Lower lobe of right lung (tissue), 2 donors: ENCODE measurements around the gene VPS35. TPM values are rescaled to one million over a fixed set of nuclear protein-coding genes. Genes with fewer than 3 reads are reported as not detected.

ENCODE experiments used
- ATAC-seq, 2 donors: fragments of 200-7000 bp; cut with Tn5 transposase; one replicate each; pipeline ENCODE4 v1.9.1; 2020 to 2022; ENCODE audit warnings: mild to moderate bottlenecking in 2 of 2, moderate library complexity in 2 of 2
- DNase-seq: peaks from one replicate; pipeline ENCODE4 v3.0.0-alpha.2; 2020
- H3K27ac ChIP-seq: fragments of 200-600 bp; one replicate; pipeline ENCODE4 v1.8.0; 2022
- H3K27me3 ChIP-seq: fragments of 200-600 bp; one replicate; pipeline ENCODE4 v1.8.0; 2022; ENCODE audit warnings: low read depth
- H3K36me3 ChIP-seq: fragments of 200-600 bp; one replicate; pipeline ENCODE4 v1.8.0; 2022; ENCODE audit warnings: mild to moderate bottlenecking
- H3K4me1 ChIP-seq: fragments of 200-600 bp; one replicate; pipeline ENCODE4 v1.8.0; 2022
- H3K4me3 ChIP-seq: fragments of 200-600 bp; one replicate; pipeline ENCODE4 v1.8.0; 2022; ENCODE audit warnings: mild to moderate bottlenecking
- H3K9me3 ChIP-seq: fragments of 200-600 bp; one replicate; pipeline ENCODE4 v1.8.0; 2022
- intact Hi-C: fragments of 100-400 bp; cut with DNase I; formaldehyde crosslinking; loops from one replicate; pipeline ENCODE4 v1.11.0; 2022
- total RNA-seq: library from RNA; stranded (reverse); fragmentation: NEBNext Ultra II Directional; extraction: Animal tissue kit (Norgen Biotek cat#: 25700); gene quantifications from one replicate; pipeline ENCODE4 v1.2.1, GENCODE V29; 2021
- TF ChIP-seq, protein P1 (sequence below): fragments of 200-600 bp; IDR thresholded peaks from one replicate; pipeline ENCODE4 v1.8.0; 2022; ENCODE audit warnings: antibody characterized with exemption, mild to moderate bottlenecking
- donor health status: DM: no; HTN: yes; CAD: no; lungs with severe emphysema.

VPS35 gene
- total RNA-seq, 1 donor from 2014 or later = 98.9 TPM

DNA sequence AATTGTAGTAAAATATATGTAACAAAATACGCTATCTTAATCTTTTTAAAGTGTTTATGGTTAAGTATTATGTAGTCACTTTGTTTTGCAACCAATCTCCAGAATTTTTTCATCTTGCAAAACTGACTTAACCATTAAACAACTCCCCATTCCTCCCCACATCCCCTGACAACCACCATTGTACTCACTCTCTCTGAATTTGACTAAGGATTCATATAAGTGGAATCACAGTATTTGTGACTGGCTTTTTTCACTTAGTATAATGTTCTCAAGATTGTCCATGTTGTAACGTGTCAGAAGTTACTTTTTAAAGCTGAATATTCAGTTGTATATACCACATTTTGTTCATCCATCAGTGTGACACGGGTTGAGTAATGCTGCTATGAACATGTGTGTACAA lies 11.1 kb upstream of the VPS35 start:
- Histone ChIP-seq H3K9me3 (no peaks in the 10 kb centered on the region), H3K4me3 (no peak overlapping the region), H3K4me1 (no peaks in the 10 kb centered on the region), H3K36me3 (no peaks in the 10 kb centered on the region), H3K27me3 (no peaks in the 10 kb centered on the region), H3K27ac (no peak overlapping the region)
- DNase-seq (no peak), ATAC-seq (no peak)
- TF ChIP-seq, protein P1, sequence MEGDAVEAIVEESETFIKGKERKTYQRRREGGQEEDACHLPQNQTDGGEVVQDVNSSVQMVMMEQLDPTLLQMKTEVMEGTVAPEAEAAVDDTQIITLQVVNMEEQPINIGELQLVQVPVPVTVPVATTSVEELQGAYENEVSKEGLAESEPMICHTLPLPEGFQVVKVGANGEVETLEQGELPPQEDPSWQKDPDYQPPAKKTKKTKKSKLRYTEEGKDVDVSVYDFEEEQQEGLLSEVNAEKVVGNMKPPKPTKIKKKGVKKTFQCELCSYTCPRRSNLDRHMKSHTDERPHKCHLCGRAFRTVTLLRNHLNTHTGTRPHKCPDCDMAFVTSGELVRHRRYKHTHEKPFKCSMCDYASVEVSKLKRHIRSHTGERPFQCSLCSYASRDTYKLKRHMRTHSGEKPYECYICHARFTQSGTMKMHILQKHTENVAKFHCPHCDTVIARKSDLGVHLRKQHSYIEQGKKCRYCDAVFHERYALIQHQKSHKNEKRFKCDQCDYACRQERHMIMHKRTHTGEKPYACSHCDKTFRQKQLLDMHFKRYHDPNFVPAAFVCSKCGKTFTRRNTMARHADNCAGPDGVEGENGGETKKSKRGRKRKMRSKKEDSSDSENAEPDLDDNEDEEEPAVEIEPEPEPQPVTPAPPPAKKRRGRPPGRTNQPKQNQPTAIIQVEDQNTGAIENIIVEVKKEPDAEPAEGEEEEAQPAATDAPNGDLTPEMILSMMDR = no peak
- intact Hi-C loops = no loop called here

DNA sequence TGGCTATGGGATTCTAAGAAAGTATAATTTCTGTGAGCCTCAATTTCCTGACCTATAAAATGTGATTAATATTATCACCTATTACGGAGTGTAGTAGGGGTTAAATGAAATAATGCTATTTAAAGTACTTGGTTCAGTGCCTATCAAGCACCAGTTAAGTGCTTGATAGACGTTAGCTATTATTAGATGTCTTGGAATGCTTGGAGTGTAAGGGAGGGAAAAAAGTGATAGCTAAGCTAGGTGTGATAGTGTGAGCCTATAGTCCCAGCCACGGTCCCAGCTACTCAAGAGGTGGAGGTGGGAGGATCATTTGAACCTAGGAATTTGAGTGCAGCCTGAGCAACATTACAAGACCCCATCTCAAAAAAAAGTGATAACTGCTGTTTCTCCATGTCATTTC lies 8.0 kb upstream of the VPS35 start:
- no peaks in the 10 kb centered on the region for H3K9me3 ChIP-seq
- no peaks in the 10 kb centered on the region for H3K27me3 ChIP-seq
- ATAC-seq (peak; percentile 53 to 54), DNase-seq (no peak)
- no peak overlapping the region for H3K27ac ChIP-seq
- no peaks in the 10 kb centered on the region for H3K4me1 ChIP-seq
- no peaks in the 10 kb centered on the region for H3K36me3 ChIP-seq
- intact Hi-C loops = no loop called here
- H3K4me3 ChIP-seq = no peak overlapping the region
- TF ChIP-seq, protein P1 = no peak

DNA sequence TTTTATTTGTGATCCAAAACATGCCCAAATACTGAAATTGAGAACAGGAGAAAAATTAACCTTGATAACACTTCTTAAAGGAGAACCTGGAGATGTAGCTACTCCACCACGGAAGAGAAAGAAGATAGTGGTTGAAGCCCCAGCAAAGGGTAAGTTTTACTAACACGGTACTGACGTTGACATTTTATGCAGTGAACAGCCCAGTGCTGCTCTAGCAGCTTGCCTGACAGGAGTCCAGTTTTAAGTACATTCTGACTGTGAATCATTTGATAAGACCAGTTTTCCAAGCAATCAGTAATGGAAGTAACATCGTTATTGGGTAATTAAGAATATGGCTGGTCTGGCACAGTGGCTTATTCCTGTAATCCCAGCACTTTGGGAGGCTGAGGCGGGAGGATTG lies 7.0 kb upstream of the VPS35 start:
- Histone ChIP-seq H3K36me3 (no peaks in the 10 kb centered on the region), H3K4me3 (no peak overlapping the region), H3K27me3 (no peaks in the 10 kb centered on the region), H3K27ac (no peak overlapping the region), H3K9me3 (no peaks in the 10 kb centered on the region), H3K4me1 (peaks cover 3% of the 10 kb centered on the region)
- ATAC-seq = no peak
- no peak for DNase-seq
- TF ChIP-seq, protein P1 = no peak
- intact Hi-C loops = no loop called here

DNA sequence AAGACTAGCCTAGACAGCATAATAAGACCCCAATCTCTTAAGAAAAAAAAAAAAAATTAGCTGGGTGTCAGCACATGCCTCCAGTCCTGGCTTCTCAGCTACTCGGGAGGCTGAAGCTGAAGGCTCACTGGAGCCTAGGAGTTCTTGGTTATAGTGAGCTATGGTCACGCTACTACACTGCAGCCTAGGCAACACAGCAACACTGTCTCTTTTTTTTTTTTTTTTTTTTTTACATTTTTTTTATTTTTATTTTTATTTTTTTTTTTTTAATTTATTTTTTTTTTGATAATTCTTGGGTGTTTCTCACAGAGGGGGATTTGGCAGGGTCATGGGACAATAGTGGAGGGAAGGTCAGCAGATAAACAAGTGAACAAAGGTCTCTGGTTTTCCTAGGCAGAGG lies 4.6 kb upstream of the VPS35 start:
- TF ChIP-seq, protein P1 = no peak
- DNase-seq (no peak), ATAC-seq (no peak)
- intact Hi-C loops = no loop called here
- Histone ChIP-seq H3K27ac (no peak overlapping the region), H3K27me3 (no peaks in the 10 kb centered on the region), H3K4me3 (no peak overlapping the region), H3K4me1 (peaks cover 14% of the 10 kb centered on the region), H3K36me3 (no peaks in the 10 kb centered on the region), H3K9me3 (no peaks in the 10 kb centered on the region)

DNA sequence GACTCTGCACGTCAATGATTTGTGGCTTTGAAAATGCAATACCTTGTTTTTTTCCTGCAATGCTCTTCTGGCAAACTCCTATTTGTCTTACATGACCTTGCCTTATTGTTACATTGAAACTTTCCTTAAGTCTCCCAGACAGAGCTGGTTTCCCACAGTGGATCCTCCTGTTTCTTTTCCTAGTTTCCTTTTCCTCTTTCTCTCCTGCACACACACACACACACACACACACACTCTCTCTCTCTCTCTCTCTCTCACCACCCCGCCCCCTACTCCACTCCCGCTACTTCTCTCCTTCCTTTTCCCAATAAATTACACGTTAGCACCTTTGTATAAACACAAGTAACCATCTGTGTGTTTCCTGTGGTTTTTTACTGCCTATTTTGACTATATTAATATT lies 2.7 kb upstream of the VPS35 start:
- TF ChIP-seq, protein P1 = no peak
- Histone ChIP-seq H3K9me3 (no peaks in the 10 kb centered on the region), H3K36me3 (no peaks in the 10 kb centered on the region), H3K27ac (no peak overlapping the region), H3K4me3 (no peak overlapping the region), H3K4me1 (peaks cover 29% of the 10 kb centered on the region), H3K27me3 (no peaks in the 10 kb centered on the region)
- intact Hi-C loops = no loop called here
- DNase-seq (no peak), ATAC-seq (no peak)
